Right atrium auricular region (tissue), 2 donors: ENCODE results near the gene PLCH2. TPM values are rescaled to one million over a fixed set of nuclear protein-coding genes. Genes with fewer than 3 reads are reported as not detected.

Source experiments
- DNase-seq: peaks from one replicate; pipeline ENCODE4 v3.0.0-alpha.2; 2019; ENCODE audit warnings: low spot score
- H3K27ac ChIP-seq, 2 donors: fragments of 200-600 bp; sonication (generic); 1 replicate in 1 of 2; 2 replicates in 1 of 2; pipeline ENCODE4 v1.5.1; 2016 to 2019
- H3K27me3 ChIP-seq, 2 donors: fragments of 200-600 bp; sonication (generic); one replicate each; pipeline versions ENCODE4 v1.5.1 to v1.6.0; 2017 to 2019
- H3K36me3 ChIP-seq: fragments of 200-600 bp; sonication (generic); one replicate; pipeline ENCODE4 v1.5.1; 2016
- H3K4me1 ChIP-seq, 2 donors: fragments of 200-600 bp; sonication (generic); one replicate each; pipeline versions ENCODE4 v1.5.1 to v1.6.0; 2017 to 2019
- H3K4me3 ChIP-seq, 2 donors: fragments of 200-600 bp; sonication (generic); 1 replicate in 1 of 2; 2 replicates in 1 of 2; pipeline ENCODE4 v1.5.1; 2017 to 2019; ENCODE audit warnings: mild to moderate bottlenecking in 1 of 2, moderate library complexity in 1 of 2
- H3K9me3 ChIP-seq, 2 donors: fragments of 200-600 bp; sonication (generic); one replicate each; pipeline ENCODE4 v1.5.1; 2019
- total RNA-seq, 2 donors: library from RNA; depleted of rRNA; stranded (reverse); fragments of >200 nt; gene quantifications; one replicate each; pipeline ENCODE4 v1.1.0, GENCODE V29; 2016
- TF ChIP-seq, protein P1 (sequence below), 2 donors: fragments of 200-600 bp; sonication (generic); IDR thresholded peaks; one replicate each; pipeline ENCODE4 v1.5.1; 2019; ENCODE audit warnings: antibody characterized with exemption in 2 of 2

The PLCH2 gene
- total RNA-seq, 2 donors from 2014 or later = 0.12 TPM; not detected in 1

DNA sequence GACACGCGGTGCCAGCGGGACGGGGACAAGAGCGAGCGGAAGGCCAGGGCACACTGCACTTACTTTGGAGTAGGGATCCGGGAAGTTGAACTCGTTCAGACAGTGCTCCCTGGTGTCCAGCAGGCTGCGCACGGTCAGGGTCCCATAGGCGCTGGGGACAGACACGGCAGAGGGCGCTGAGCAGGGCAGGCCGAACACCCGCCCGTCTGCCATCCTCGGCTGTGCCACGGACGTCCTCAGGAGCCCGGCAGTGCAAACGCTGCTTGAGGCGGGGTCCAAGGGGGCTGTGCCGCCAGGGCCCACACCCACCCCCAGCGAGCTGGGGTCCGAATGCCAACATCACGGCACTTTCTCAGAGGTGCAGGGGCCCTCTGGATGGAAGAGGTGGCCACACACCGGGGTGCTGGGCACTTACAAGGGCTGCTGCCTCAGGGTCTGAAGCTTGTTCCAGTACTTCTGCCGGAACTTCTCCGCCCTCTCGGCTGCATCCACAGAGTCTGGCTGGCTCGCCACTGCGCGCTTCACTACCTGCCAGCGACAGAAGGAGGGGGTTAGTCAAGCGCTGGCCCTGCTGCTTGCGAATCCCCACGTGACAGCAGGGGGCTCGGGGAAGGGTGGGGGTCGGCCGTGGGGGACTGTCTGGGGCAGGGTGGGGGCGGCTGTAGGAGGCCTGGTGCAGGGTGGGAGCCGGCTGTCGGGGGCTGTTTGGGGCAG, 38.0 kb downstream of the PLCH2 start:
- Histone ChIP-seq H3K36me3 (peaks cover 100% of the 10 kb centered on the region), H3K4me1 (no peaks in the 10 kb centered on the region), H3K27ac (no peak overlapping the region), H3K9me3 (no peaks in the 10 kb centered on the region), H3K4me3 (no peak overlapping the region), H3K27me3 (no peaks in the 10 kb centered on the region)
- no peak for DNase-seq
- TF ChIP-seq, protein P1, sequence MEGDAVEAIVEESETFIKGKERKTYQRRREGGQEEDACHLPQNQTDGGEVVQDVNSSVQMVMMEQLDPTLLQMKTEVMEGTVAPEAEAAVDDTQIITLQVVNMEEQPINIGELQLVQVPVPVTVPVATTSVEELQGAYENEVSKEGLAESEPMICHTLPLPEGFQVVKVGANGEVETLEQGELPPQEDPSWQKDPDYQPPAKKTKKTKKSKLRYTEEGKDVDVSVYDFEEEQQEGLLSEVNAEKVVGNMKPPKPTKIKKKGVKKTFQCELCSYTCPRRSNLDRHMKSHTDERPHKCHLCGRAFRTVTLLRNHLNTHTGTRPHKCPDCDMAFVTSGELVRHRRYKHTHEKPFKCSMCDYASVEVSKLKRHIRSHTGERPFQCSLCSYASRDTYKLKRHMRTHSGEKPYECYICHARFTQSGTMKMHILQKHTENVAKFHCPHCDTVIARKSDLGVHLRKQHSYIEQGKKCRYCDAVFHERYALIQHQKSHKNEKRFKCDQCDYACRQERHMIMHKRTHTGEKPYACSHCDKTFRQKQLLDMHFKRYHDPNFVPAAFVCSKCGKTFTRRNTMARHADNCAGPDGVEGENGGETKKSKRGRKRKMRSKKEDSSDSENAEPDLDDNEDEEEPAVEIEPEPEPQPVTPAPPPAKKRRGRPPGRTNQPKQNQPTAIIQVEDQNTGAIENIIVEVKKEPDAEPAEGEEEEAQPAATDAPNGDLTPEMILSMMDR (IDR thresholded peaks at IDR 0.05) = no peak

DNA sequence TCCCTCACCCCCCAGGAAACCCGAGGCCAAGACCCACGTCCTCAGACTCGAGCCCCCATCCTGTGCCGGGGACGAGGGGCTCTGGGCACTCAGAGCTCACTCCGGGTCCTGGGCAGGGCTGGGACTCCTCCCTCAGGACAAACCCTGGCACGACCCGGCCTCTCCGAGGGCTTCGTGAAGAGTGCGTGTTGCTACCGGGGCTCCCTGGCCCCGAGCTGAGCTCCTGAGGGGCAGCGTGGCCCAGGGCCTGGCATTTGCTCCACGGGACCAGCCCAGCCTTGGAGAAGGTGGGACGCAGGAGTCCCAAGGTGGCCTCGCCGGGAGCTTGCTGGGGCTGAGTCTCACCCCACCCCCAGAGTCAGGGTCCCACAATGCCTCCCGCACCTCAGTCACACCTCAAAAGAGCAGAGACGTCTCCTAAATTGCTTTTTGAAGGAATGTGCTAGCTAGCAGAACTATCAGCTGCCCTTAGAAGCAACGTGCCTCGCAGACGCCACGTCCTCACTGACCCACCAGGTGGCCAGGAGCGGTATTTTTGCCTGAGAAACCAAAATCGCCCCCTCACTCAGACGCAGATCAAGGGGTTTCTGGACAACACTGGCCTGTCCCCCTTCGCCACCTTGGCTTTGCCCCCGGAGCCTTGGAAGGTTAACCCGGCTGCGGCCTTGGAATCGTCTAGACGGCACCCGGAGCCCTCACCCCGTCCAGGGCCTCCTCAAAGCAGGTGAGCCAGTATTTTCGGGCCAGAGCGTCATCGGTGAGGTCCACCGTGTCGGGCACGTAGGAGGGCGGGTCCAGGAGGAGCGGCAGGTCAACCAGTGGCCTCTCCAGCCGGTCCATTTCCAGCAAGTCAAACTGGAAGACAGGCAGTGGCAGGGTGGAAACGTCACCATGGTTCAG, 39.0 kb downstream of the PLCH2 start:
- Histone ChIP-seq H3K36me3 (peaks cover 100% of the 10 kb centered on the region), H3K27me3 (no peaks in the 10 kb centered on the region), H3K4me3 (no peak overlapping the region), H3K9me3 (no peaks in the 10 kb centered on the region), H3K27ac (no peak overlapping the region), H3K4me1 (no peaks in the 10 kb centered on the region)
- DNase-seq = no peak
- TF ChIP-seq, protein P1 (IDR thresholded peaks at IDR 0.05) = no peak

- H3K27ac ChIP-seq = no peak overlapping the region
- no peak for DNase-seq
- H3K9me3 ChIP-seq = no peaks in the 10 kb centered on the region
- H3K4me1 ChIP-seq = no peaks in the 10 kb centered on the region
- no peaks in the 10 kb centered on the region for H3K27me3 ChIP-seq
- H3K4me3 ChIP-seq = no peak overlapping the region
- TF ChIP-seq, protein P1 (IDR thresholded peaks at IDR 0.05) = no peak
- H3K36me3 ChIP-seq = peaks cover 100% of the 10 kb centered on the region
Measured at GRCh38 chr1:2515763-2516080, 39.6 kb downstream of the PLCH2 start.

- no peaks in the 10 kb centered on the region for H3K27me3 ChIP-seq
- no peak overlapping the region for H3K4me3 ChIP-seq
- no peaks in the 10 kb centered on the region for H3K4me1 ChIP-seq
- TF ChIP-seq, protein P1 (IDR thresholded peaks at IDR 0.05) = no peak
- H3K27ac ChIP-seq = no peak overlapping the region
- no peak for DNase-seq
- no peaks in the 10 kb centered on the region for H3K9me3 ChIP-seq
- H3K36me3 ChIP-seq = peaks cover 100% of the 10 kb centered on the region
Measured at GRCh38 chr1:2516124-2516523, 40.0 kb downstream of the PLCH2 start.

DNA sequence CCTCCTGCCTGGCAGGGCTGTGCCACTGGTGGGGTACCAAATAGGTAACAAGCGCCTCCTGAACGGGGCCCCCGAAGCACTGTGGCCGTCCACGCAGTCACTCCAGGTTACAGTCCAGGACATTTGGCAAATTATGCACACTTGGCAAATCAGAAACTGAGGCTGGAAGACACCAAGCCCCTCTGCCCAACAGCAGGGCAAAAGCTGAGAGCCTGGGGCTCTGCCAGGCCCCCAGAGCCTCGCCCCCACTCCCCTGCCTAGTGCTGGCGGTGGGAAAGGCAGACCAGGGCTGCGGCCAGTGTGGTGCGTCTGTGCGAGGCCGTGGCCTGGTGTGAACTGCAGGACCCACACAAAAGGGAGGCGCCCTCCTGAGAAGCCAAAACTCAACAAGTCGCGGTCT, 40.9 kb downstream of the PLCH2 start:
- no peaks in the 10 kb centered on the region for H3K4me1 ChIP-seq
- no peak overlapping the region for H3K4me3 ChIP-seq
- H3K27ac ChIP-seq = no peak overlapping the region
- peaks cover 99% of the 10 kb centered on the region for H3K36me3 ChIP-seq
- H3K27me3 ChIP-seq = no peaks in the 10 kb centered on the region
- H3K9me3 ChIP-seq = no peaks in the 10 kb centered on the region
- DNase-seq = no peak
- TF ChIP-seq, protein P1 (IDR thresholded peaks at IDR 0.05) = no peak
